Effector CD4-positive, alpha-beta T cell (primary cell): ENCODE measurements around the gene POU3F2.

Source experiments
- DNase-seq: peaks from one replicate; pipeline ENCODE4 v3.0.0-alpha.2; 2020

The POU3F2 gene

DNA sequence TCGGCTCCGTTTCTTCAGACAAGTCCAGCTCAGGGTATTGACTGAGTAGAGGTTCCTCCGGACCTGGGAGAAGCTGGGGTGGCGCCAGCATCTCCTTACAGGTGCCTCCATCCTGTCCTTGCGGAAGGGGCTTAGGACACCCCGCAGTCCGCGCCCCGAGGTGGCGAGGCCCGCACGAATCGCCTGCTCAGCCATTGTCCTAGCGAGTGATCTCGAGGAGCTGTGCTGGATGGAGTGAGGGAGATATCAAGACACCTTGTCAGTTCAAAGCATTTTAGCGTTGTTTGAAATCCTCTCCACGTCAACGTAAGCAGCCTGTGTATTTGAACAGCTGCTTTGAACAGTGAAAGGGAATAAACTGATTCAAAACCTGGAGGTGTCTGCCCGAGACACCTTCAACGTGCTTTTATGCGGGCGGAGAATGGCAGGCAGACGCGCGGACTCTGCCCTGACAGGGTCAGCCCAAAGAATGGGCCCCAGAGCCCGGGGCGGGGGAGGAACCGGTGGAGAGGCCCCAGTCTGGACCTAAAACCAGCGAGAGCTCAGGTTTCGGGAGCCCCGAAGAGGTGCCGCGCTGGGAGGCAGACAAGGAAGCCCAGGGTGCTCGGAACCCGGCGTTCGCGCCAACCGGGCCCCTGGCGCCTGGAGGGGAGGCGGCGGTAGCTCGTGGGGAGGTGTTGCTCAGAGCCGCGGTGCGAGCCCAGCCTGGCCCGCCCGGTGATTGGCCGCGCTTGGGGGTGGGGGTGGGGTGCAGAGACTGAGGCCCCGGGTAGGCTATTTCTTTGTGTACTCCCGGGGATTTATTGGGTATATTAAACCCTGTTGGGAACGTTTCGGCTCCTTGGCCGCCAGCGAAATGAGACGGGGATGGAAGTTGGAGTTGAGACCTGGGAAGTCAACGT is 3.1 kb upstream of the POU3F2 start:
- no peak for DNase-seq

DNA sequence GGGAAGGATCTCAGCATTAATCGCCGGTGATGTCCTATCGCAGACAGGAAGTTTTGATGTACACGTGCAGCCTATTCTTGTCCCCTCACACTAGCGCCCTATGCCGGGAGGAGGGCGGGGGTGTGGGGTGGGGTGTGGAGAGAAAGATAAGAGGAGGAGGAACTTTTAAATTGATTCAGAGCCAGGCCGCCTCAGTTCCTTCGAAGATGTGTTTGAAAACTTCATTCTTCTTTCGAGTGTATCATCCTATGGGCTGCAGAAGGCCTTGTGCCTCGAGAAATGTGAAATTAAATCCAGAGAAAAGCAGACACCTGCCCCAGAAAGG is 2.5 kb upstream of the POU3F2 start:
- DNase-seq: no peak

DNA sequence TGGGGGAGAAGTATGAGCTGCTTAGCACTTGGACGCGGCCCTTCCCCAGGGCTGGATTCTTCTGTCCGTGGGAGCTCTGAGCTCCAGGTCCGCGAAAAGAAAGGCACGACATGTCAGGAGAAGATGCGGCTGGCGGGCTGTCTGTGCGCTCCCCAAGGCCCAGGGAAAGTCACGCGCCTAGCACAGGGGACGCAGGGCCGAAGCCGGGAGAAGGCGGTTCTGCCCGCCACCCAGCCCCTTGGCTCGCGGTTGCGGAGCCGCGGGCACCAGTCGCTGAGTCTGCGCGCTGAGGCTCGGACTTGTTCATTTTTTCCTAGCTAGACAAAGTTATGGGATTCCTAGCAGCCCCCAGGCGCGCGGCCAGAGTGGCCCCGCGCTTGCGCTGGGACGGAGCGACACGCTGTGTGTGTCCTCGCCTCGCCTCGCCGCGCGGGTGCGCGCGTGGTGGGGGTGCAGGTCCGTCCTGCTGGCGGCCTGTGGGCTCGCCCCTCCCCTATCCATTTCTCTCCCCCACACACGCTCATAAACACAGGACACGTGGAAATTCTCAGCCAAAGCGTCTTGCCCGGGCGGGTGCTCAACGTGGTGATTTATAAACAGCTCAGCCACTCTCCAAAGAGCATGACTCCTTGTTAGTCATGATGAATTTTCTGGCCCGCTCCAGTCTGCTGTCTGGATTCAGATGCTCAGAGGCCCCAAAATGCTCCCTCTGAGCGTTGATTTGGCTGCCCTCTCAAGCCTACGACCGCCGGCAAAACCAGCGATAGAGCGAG is 1.9 kb upstream of the POU3F2 start:
- no peak for DNase-seq

DNA sequence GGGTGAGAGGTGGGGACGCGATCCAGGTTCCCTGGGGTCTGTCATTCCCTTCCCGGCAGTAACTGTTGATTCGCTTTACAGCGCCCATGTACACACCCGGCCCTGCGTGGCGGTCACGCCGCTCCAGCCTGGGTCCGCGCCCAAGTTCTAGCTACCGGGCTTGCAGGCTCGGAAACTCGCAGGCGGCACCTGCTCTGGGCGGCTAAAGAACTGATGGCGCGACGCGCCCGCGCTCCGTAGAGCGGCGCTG is 1.4 kb upstream of the POU3F2 start:
- no peak for DNase-seq

DNA sequence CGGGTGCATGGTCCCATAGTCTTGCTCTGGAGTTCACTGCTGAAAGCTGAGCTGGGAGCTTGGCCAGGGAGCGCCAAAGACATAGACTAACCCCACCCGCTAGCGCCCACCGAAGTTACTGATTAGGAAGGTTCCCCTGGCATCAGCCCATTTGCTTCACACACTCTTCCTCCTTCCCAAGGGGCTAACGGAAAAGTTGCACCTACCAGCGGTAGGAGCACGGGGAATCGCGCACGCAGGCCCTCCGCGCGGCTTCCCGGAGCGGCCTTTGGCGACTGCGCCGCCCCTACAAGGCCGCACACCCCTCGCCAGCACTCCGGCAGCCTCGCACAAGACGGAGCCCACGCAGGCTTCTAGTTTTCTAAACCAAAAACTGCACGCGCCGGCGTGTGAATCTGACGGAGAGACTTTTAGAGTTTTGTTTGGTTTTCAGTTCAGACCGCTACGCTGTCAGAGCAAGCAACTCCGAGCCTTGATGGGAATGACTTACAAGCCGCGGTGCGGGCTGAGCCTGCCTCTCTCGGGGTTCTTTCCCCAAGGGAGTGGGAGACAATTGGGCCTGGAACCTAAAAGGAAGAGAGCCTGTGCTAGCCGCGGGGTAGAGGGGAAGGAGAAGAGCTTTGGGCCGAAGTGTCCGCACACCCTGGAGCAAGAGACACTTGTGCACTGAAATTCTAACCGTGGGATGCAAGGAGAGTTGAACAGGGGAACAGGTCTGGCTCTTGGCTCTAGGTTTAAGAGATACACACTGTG is 891 bp upstream of the POU3F2 start:
- no peak for DNase-seq

DNA sequence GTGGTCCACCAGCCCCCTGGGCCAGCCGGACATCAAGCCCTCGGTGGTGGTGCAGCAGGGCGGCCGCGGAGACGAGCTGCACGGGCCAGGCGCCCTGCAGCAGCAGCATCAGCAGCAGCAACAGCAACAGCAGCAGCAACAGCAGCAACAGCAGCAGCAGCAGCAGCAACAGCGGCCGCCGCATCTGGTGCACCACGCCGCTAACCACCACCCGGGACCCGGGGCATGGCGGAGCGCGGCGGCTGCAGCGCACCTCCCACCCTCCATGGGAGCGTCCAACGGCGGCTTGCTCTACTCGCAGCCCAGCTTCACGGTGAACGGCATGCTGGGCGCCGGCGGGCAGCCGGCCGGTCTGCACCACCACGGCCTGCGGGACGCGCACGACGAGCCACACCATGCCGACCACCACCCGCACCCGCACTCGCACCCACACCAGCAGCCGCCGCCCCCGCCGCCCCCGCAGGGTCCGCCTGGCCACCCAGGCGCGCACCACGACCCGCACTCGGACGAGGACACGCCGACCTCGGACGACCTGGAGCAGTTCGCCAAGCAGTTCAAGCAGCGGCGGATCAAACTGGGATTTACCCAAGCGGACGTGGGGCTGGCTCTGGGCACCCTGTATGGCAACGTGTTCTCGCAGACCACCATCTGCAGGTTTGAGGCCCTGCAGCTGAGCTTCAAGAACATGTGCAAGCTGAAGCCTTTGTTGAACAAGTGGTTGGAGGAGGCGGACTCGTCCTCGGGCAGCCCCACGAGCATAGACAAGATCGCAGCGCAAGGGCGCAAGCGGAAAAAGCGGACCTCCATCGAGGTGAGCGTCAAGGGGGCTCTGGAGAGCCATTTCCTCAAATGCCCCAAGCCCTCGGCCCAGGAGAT is 1.0 kb downstream of the POU3F2 start:
- DNase-seq: no peak

DNA sequence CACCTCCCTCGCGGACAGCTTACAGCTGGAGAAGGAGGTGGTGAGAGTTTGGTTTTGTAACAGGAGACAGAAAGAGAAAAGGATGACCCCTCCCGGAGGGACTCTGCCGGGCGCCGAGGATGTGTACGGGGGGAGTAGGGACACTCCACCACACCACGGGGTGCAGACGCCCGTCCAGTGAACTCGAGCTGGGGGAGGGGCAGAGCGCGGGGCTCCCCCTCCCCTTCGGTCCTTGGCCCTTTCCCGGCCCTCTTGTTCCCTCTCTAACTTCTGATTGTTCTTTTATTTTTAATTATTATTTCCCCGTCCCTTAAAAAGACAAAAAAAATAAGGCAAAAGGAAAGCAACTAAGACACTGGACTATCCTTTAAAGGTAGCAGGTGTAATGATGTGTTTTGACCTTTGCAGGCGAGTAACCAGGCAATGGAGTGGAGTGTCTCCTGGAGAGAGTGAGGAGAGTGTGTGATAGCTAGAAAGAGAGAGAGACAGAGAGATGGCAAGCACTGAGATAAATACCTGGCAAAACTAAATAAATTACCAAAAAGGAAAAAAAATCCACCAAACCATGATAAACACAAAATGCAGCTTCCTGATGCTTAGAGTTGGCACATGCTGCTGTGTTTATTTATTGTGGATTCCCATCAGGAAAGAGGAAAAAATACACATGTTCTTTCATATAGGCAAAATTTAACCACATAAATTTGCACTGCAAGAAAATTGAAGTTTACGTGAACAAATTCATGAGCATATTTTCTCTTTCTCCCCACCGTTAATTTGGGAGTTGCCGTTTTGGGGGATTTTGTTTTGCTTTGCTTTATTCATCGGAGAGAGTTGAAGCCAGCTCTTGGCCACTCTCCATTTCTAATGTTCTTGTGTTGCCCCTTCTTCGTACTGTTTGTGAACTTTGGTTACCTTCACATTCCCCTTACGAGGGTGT is 1.9 kb downstream of the POU3F2 start:
- DNase-seq: no peak

DNA sequence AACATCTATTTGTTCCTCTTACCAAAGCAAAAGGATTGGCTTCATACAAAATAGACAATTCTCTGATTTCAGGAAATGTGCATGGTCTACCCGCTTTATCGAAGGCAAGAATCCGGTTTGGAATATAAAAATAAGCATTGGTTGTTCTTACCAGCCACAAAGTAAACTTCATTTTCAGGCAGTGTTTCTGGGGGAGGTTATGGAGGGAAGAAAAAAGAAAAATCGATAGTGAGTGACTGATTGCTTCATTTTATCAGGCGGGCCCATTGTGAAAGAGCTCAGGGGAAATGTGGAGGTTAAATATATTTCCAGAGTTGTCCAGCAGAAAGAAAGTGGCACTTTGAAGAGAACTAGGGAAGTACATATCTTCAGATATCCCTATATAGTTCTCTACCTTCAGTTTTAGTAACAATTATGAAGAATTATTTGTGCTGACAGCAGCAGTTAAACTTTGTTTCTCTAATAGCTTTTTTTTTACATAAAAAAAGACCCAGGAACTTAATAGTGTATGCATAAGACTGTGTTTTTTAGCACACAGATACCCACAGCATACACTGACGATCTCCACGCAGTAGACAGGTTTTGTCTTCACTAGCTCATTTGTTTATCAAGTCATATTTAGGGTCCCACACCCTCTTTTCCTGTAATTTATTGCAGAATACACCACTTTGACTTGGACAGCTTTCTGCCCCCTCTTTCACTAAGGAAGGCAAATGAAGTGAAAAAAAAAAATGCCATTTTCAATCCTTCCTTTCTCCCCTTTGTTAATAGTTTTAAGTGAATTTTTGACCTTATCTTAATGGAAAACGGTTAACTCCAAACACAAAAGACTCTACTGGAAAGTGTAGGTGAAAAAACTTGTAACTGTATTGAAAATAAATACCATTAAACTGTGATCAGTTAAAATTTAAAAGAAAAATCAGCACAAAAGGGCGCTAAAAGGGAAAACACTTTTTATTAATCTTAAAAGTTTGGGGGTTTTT is 2.9 kb downstream of the POU3F2 start:
- no peak for DNase-seq

DNA sequence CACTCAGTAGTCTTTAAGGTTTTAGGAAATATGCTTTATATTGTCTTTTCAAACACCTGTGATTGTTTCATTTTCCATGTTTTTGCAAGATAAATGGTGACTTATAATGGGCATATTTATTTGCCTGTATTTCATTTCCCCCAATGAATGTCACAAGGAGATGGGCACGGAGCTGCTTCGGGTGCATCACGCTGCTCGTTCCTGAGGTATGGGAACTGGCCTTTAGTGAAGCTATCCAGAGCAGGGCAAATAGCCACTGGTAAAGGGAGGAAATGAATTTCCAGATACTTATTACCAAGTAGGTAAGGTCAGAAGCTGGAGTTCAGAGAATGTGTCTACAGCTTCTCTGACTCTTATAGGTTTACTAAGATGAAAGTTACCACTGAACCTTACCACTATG is 3.7 kb downstream of the POU3F2 start:
- no peak for DNase-seq

DNA sequence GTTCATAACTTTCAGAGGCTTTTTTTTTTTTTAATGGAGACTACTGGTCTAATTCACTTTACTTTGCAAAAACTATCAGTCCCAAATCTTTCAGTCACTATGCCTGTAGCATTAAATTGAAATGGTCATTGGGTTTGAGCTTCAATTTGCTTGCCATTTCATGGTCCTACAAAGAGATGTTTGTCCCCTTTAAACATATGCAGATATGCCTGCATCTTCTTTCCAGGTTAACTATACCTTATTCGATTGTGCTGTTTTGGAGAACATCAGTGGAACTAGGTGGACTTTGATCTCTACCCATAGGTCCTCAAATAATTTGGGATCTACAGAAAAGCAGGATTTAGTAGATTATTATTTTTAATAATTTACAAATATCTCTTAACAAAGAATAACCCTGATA is 4.6 kb downstream of the POU3F2 start:
- no peak for DNase-seq

DNA sequence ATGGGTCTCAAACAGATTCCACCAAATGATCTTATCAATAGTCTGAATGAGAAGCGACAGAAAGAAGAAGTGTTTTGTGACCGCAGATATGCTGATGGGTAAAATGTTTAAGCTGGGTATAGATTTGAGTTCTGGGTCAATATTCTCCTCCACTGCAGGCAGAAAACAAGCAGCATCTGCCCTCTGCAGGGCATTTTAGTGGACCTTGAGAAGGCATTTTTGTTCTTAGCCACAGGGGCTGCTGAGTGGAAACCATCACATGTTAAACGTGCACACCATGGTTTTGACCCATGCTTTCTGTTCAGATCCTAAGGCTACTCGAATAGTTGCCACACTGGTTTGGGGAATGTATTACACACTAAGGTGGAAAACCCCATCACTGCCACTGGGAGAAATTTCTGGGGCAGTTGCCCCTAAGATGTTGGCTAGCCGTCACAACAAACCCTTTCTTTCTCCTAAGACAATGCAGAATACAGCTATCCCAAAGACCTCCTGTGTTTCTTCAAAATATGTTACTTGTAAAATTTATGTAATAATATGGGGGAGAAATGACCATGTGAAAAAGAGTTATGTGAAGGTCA is 5.5 kb downstream of the POU3F2 start:
- DNase-seq: no peak

DNA sequence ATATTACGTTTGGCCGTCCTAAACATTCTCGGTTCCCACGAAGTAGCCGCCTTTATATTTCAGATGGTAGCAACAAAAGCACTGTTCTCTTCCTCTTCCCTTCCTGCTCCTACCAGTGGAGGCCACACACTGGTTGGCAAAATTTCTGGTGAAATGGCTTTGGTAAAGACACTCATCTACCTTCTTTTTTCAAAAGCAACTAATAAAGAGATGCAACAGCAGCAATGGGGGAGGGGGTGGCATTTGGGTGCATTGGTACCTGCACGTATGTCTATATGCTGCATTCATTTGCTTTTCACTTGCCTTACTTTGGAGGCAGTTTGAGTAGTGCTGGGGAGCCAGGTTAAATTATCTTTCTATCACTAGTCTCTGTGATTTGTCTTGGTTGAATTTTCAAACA is 6.0 kb downstream of the POU3F2 start:
- DNase-seq: no peak

DNA sequence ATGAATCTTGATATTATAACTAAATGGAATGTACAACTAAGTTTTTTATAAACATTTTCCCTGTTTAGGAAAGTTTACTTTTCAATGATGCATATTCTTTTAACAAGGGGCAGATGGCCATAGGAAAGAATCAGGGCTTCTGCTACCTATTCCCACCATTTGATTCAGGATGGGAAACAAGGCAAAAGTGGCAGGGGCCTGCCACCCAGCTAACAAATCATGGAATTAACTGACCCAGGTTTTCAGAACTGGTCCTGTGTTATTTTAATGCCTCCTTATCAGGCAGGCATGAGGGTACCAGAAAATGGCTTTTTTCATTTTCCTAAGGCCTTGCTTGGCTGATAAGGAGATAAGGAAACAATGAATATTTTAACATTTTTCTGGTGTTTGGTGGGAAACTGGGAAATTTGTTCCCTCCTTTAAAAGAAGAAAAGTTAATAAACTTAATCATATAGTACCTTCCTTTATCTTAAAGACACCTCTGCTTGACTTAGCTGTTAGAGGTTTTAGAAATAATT is 6.7 kb downstream of the POU3F2 start:
- DNase-seq: no peak

DNA sequence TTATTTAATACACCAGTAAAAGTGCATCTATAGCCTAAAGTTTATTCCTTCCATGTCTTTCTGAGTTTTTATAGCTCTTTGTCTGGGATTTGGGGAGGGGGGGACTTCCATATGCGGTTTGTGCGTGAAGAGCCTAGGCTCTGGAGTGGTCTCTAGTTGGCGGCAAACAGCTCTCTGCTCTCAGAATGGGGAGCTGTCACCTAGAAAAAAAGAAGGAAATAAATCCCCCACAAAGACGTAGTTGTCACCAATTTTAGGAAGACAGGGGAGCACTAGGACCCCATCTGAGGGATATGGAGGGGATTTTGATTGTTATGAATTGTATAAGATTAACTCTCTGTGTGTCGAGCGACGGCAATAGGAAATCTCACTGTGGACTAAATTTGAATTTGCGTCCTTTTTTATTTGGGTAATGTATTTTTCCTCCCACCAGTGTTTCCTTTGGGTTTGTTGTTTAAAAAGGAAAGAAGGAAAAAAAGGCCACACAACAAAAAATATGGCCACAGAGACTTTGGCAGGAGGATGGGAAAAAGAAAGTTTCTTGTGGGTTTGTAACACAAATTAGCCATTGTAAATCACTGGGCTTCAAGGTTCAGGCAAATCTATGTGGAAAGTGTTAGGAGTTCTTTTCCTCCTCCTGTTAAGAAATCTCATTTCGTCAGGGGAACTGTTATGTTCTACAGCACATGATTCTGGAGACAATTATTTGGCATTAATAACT is 7.4 kb downstream of the POU3F2 start:
- no peak for DNase-seq

DNA sequence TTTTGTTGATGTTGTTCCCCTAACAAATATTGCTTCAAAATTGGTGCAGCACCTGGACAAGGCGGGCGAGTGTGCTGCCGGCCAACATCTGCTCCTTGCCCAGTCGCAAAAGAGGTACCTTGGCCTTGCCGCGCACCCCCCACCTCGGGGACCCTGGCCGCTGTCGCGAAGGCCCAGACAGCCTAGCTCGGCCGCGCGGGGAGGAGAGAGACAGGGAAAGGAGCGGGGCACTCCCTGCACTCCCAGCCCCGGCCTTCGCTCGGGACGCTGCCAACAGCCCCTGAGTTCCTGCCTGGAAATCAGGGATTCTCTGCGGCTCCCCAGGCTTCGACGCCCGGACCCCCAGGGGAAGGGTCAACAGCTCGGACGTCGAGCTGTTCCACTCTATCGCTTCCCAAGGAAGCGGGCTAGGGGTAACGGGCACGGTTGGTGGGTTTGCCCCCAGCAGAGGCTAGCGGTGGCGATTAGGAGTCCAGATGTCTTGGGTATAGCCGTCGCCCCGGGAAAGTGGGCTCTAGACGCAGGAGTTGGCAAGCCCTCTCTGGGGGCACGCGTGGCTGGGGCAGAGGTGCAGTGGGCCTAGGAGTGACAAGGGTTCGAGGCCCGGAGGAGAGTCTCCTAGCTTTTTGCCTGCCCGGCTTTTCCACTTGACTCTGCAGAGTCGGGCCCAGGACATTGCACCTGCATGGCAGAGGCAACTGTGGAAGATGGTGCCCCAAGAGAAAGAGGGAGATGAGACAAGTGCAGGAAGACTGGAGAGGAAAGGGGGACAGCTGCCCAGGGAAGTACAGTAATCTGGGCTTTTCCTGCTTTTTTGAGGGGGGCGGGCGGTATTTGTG is 8.2 kb downstream of the POU3F2 start:
- DNase-seq: no peak

DNA sequence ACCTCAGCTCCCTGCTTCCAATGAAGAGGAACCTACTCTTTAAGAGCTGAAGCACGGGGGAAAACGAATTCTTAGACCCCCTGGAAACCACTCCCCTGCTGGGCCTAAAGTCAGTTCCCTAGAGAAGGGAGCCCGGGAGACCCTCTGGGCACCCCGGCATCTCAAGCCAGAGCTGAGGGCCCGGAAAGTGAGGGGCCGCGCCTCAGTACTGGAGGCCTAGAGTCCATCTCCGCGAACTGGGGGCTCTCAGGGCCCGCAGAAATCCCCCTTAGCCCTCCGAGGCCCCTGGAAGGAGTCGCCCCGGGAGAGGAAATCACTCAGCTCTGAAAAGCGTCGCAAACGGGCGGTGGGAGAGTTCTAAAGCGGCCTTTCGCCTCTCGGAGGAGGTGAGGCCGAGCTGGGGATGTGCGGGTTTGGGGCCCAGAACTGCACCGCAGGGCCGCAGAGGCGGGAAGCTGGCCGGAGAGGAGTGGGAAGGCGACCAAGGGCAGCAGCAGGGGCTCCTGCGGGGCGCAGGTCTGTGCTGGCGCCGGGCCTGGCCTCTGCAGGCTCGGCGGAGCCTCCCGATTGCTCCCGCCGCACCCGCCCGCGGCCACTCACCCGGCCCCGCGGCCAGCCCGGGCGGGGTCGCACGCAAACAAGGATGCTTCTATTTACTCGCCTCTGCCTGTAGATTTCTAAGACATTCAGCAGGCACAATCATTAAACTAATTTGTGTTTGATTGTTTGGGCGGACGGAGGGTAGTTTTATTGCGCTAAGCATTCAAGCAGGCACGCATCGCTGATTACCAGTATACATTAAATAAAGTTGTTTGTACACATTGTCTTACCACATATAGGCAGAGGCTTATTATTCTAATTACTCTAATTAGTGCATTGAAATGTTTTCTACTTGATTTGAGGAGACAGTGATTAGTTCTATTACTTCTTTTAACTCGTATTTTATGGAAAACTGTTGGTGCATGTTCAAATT is 9.2 kb downstream of the POU3F2 start:
- no peak for DNase-seq
